Keratinocyte (primary cell): ENCODE measurements around the gene NAXE. TPM values are rescaled to one million over a fixed set of nuclear protein-coding genes. Genes with fewer than 3 reads are reported as not detected.
"Not testable (repeated sequence)": the region's sequence is repeated elsewhere in the genome, so short reads cannot be mapped to it uniquely, and the experiment has no call there.

Experiments used
- DNase-seq: peaks from one replicate; pipeline ENCODE4 v3.0.0-alpha.2; 2011; ENCODE audit warnings: low read depth, missing footprints, low spot score
- FAIRE-seq: peaks from 2 replicates; lab custom pipeline; 2011; peaks lifted over from hg19 to GRCh38; lab: Jason Lieb, UNC
- H2AFZ ChIP-seq: 2 replicates; pipeline ENCODE4 v1.6.0; 2012; ENCODE audit warnings: low read length, control low read depth, inconsistent platforms; ENCODE audit not compliant: control insufficient read depth
- H3K27ac ChIP-seq: 2 replicates; pipeline ENCODE4 v1.5.1; 2011; ENCODE audit warnings: low read length; ENCODE audit not compliant: control insufficient read depth, insufficient read depth
- H3K27me3 ChIP-seq: 3 replicates; pipeline ENCODE4 v1.6.0; 2011; ENCODE audit warnings: low read length; ENCODE audit not compliant: control insufficient read depth, insufficient read depth; ENCODE audit errors: extremely low read depth
- H3K36me3 ChIP-seq, 2 experiments: 2 replicates in 1 of 2; 3 replicates in 1 of 2; pipeline ENCODE4 v1.5.1; 2011; ENCODE audit warnings: low read length in 2 of 2, mild to moderate bottlenecking in 1 of 2; ENCODE audit not compliant: control insufficient read depth in 2 of 2, insufficient read depth in 2 of 2; ENCODE audit errors: extremely low read depth in 1 of 2
- H3K4me1 ChIP-seq: 3 replicates; pipeline ENCODE4 v1.5.1; 2011; ENCODE audit warnings: low read length; ENCODE audit not compliant: control insufficient read depth, insufficient read depth; ENCODE audit errors: extremely low read depth
- H3K4me2 ChIP-seq: 3 replicates; pipeline ENCODE4 v1.6.0; 2011; ENCODE audit warnings: low read depth, low read length; ENCODE audit not compliant: control insufficient read depth, insufficient read depth; ENCODE audit errors: extremely low read depth
- H3K4me3 ChIP-seq, 3 experiments: fragments of 200-600 bp in 1 of 3; sonication (generic) in 1 of 3; 2 replicates in 2 of 3; 3 replicates in 1 of 3; pipeline ENCODE4 v1.5.1; 2011 to 2016; ENCODE audit warnings: low read length in 3 of 3, mild to moderate bottlenecking in 3 of 3, control low read depth in 2 of 3, inconsistent platforms in 1 of 3, low read depth in 1 of 3, mixed read lengths in 1 of 3, mixed run types in 1 of 3, moderate library complexity in 1 of 3; ENCODE audit not compliant: control insufficient read depth in 2 of 3, insufficient read depth in 2 of 3; ENCODE audit errors: extremely low read depth in 1 of 3
- H3K79me2 ChIP-seq: 2 replicates; pipeline ENCODE4 v1.6.0; 2012; ENCODE audit warnings: low read length; ENCODE audit not compliant: control insufficient read depth, insufficient read depth
- H3K9ac ChIP-seq: 3 replicates; pipeline ENCODE4 v1.6.0; 2011; ENCODE audit warnings: low read length; ENCODE audit not compliant: control insufficient read depth, insufficient read depth; ENCODE audit errors: extremely low read depth
- H3K9me1 ChIP-seq: 3 replicates; pipeline ENCODE4 v1.6.0; 2011; ENCODE audit warnings: low read length; ENCODE audit not compliant: control insufficient read depth, insufficient read depth; ENCODE audit errors: extremely low read depth
- H3K9me3 ChIP-seq: 2 replicates; pipeline ENCODE4 v1.5.1; 2012; ENCODE audit warnings: low read depth, low read length; ENCODE audit not compliant: control insufficient read depth
- H4K20me1 ChIP-seq: 3 replicates; pipeline ENCODE4 v1.6.0; 2011; ENCODE audit warnings: low read length; ENCODE audit not compliant: control insufficient read depth, insufficient read depth; ENCODE audit errors: extremely low read depth
- CTCF ChIP-seq, 3 experiments: IDR thresholded peaks in 1 of 3; conservative IDR thresholded peaks in 1 of 3; optimal IDR thresholded peaks in 1 of 3; 2 replicates in 2 of 3; 3 replicates in 1 of 3; pipeline versions ENCODE3 to v1.5.1; 2011; ENCODE audit warnings: low read length in 3 of 3, mild to moderate bottlenecking in 3 of 3, moderate library complexity in 2 of 3, control low read depth in 1 of 3, inconsistent platforms in 1 of 3; ENCODE audit not compliant: insufficient read depth in 2 of 3; ENCODE audit errors: extremely low read depth in 1 of 3
- EZH2 ChIP-seq: IDR thresholded peaks from one replicate; pipeline ENCODE4 v1.6.1; 2012; ENCODE audit warnings: inconsistent platforms, mild to moderate bottlenecking, low read length, moderate library complexity
- dilution Hi-C: fragments of 300-500 bp; cut with MboI; formaldehyde crosslinking; loops from one replicate; pipeline ENCODE4 v1.7.0; 2020; ENCODE audit warnings: low sequenced_read_pairs; ENCODE audit not compliant: extremely low pct_ligation_motif_present
- polyA plus RNA-seq, 5 experiments: library from polyadenylated mRNA; depleted of rRNA in 3 of 5; stranded (reverse) in 3 of 5; stranded (forward) in 1 of 5; unstranded in 1 of 5; fragments of >200 nt; gene quantifications; 1 replicate in 1 of 5; 2 replicates in 3 of 5; 3 replicates in 1 of 5; pipeline versions ENCODE4 v1.2.1 to v1.2.3, GENCODE V29; 2011 to 2012; ENCODE audit warnings: missing spikeins in 2 of 5, low read depth in 1 of 5, low replicate concordance in 1 of 5

NAXE gene
- polyA plus RNA-seq, 1 donor (not counting 4 experiments of a cell fraction or from before 2014, with no cell fraction given), result 74.7 TPM

GRCh38 chr1:156551869-156552268, 39.7 kb upstream of the NAXE start:
- Histone ChIP-seq H3K4me3 (no peak overlapping the region), H3K4me2 (no peak overlapping the region), H2AFZ (no peak overlapping the region), H3K9ac (no peak overlapping the region), H3K79me2 (no peaks in the 10 kb centered on the region), H3K36me3 (peaks cover 4 to 43% of the 10 kb centered on the region in 2 experiments), H3K9me1 (no peaks in the 10 kb centered on the region), H4K20me1 (no peaks in the 10 kb centered on the region), H3K27me3 (no peaks in the 10 kb centered on the region), H3K9me3 (no peaks in the 10 kb centered on the region), H3K4me1 (peaks cover 2% of the 10 kb centered on the region), H3K27ac (no peak overlapping the region)
- DNase-seq (no peak), FAIRE-seq (no peak)
- dilution Hi-C loops, result no loop called here
- TF ChIP-seq EZH2 (no peak), CTCF (optimal IDR thresholded peaks at IDR 0.05 in 1 of 3, IDR thresholded peaks at IDR 0.05 in 1 of 3, conservative IDR thresholded peaks at IDR 0.05 in 1 of 3; ENCODE audit: extremely low read depth in 1 of 3, insufficient read depth in 2 of 3, low read length in 3 of 3) (no peak)

- Histone ChIP-seq H4K20me1 (no peaks in the 10 kb centered on the region), H3K27me3 (no peaks in the 10 kb centered on the region), H3K4me1 (peaks cover 2% of the 10 kb centered on the region), H3K9me1 (no peaks in the 10 kb centered on the region), H3K4me3 (no peak overlapping the region), H3K9ac (no peak overlapping the region), H2AFZ (no peak overlapping the region), H3K79me2 (no peaks in the 10 kb centered on the region), H3K9me3 (no peaks in the 10 kb centered on the region), H3K27ac (no peak overlapping the region), H3K4me2 (no peak overlapping the region), H3K36me3 (peaks cover 4 to 37% of the 10 kb centered on the region in 2 experiments)
- TF ChIP-seq EZH2 (no peak), CTCF (optimal IDR thresholded peaks at IDR 0.05 in 1 of 3, IDR thresholded peaks at IDR 0.05 in 1 of 3, conservative IDR thresholded peaks at IDR 0.05 in 1 of 3; ENCODE audit: extremely low read depth in 1 of 3, insufficient read depth in 2 of 3, low read length in 3 of 3) (no peak)
- dilution Hi-C loops, result no loop called here
- FAIRE-seq, result no peak
- DNase-seq, result no peak
Measured at GRCh38 chr1:156552518-156552917, 39.1 kb upstream of the NAXE start.

GRCh38 chr1:156552937-156553336, 38.6 kb upstream of the NAXE start:
- H3K9me1 ChIP-seq, H3K79me2 ChIP-seq, DNase-seq, H2AFZ ChIP-seq, H3K4me3 ChIP-seq, FAIRE-seq, H3K9ac ChIP-seq, H3K9me3 ChIP-seq, H3K27me3 ChIP-seq, H4K20me1 ChIP-seq, dilution Hi-C loops, H3K4me2 ChIP-seq, H3K27ac ChIP-seq, H3K4me1 ChIP-seq: not testable (repeated sequence)
- peaks cover 2 to 34% of the 10 kb centered on the region in 2 experiments for H3K36me3 ChIP-seq
